ENCODE data around the gene MPP7.

Gene MPP7

DNA sequence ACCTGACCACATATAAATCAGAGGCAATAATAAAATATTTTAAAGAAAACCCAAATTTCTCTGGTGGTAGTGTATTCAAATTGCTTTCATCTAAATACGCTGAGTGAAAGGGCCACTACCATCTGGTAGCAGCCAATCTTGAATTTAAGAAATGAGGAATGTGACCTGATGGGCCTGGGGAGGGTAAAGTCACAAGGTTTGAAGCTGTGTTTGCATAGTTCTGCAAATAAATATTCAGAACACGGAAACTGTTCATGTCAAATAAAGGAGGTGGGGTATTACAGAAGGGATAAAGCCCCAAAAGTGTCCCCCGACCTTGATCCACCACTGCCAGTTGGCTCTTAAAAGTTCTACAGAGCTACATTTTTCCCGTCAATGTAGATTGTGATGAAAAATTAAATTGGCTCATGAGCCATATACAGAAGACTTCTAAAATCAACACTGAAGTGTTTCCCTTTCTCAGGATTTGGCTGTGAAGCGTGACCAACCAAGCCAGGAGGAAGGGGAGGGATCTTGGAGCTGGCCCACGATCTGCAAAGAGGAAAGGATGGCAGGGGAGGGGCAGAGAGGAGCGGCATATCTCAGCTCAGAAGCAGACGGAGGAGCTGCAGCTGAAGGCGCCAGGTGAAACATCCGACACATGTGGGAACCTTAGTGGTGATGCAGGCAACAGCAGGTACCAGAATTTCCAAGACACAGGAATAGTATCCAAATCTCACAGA, 39.6 kb downstream of the MPP7 start:
- no peak for DNase-seq

- no peak for DNase-seq
These were observed 46.1 kb downstream of the MPP7 start for GRCh38 chr10:28256776-28257175.

DNA sequence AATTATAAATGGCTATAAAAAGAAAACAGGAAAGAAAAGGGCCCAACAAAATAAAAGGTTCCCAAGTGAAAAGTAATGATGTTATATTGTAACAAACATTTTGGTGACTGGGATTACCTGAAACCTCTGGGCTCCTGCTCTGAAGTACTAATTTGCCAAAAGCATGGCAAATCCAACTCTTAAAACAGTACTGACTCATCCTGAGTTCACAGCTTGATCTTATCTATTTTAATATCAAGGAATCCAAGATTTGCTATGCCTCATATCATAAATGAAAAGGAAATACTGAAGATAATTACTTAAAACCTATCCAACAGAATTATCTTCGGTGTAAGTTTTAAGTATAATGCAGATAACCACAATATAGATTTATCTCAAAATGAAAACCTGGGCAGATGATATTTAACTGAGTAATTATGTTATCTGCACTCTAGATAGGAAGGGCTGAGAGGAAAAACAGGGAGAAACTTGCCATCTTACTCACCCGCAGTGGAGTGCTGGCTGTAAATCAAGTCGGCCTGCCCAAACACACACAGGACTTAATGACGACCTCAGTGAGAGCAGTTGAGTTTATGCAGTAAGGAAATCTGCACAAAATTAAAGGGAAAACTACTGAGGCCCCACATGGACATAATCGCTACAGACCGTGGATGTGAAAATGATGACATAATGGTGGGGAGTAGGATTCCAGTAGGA, 48.4 kb downstream of the MPP7 start:
- DNase-seq = no peak

DNA sequence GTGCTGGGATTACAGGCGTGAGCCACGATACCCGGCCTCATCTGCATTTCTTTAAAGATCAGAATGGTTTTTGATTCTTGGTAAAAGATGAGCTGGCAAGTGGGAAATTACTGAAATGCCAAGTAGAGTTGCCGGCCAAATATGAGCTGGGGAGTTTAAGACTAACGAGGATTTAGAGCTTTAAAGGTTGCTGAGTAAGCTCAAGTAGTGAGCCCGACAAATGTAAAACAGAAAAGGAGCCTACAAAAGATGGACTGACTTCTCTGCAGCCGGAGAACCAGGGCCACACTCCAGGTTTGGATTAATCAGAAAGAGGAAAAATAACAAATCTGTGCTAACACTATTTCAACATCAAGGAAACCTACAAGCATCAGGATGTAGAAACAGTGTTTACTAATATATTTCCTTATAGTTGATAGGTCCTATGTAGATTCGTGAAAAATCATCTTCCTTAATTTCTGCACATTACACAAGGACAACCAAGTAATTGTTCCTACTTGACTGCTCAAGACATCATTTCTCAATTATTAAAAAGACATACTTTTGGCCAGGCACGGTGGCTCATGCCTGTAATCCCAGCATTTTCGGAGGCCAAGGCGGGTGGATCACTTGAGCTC, 49.6 kb downstream of the MPP7 start:
- DNase-seq = no peak
